Heart right ventricle (tissue), 16 donors: ENCODE data around the gene TH. TPM values are rescaled to one million over a fixed set of nuclear protein-coding genes. Genes with fewer than 3 reads are reported as not detected.

Source experiments
- ATAC-seq, 8 donors: fragments of 200-7000 bp; cut with Tn5 transposase; one replicate each; pipeline ENCODE4 v1.9.1; 2020; ENCODE audit warnings: mild to moderate bottlenecking in 8 of 8, moderate library complexity in 8 of 8, moderate number of reproducible peaks in 1 of 8
- DNase-seq, 2 donors: peaks; one replicate each; pipeline ENCODE4 v3.0.0-alpha.2; 2020
- H3K27ac ChIP-seq, 10 donors: fragments of 200-600 bp; sonication (generic) in 2 of 10; one replicate each; pipeline versions ENCODE4 v1.5.0 to v1.8.0; 2020 to 2022; ENCODE audit warnings: mild to moderate bottlenecking in 3 of 10
- H3K27me3 ChIP-seq, 7 donors: fragments of 200-600 bp; one replicate each; pipeline ENCODE4 v1.8.0; 2021 to 2022; ENCODE audit warnings: mild to moderate bottlenecking in 2 of 7
- H3K36me3 ChIP-seq, 9 donors: fragments of 200-600 bp; sonication (generic) in 1 of 9; one replicate each; pipeline versions ENCODE4 v1.5.0 to v1.8.0; 2020 to 2022; ENCODE audit warnings: mild to moderate bottlenecking in 2 of 9
- H3K4me1 ChIP-seq, 9 donors: fragments of 200-600 bp; sonication (generic) in 1 of 9; one replicate each; pipeline versions ENCODE4 v1.5.0 to v1.8.0; 2020 to 2022; ENCODE audit warnings: mild to moderate bottlenecking in 4 of 9
- H3K4me3 ChIP-seq, 10 donors: fragments of 200-600 bp; sonication (generic) in 2 of 10; one replicate each; pipeline versions ENCODE4 v1.5.0 to v1.8.0; 2020 to 2022; ENCODE audit warnings: mild to moderate bottlenecking in 7 of 10, moderate library complexity in 2 of 10
- H3K9me3 ChIP-seq, 11 donors: fragments of 200-600 bp in 10 of 11; sonication (generic) in 2 of 11; one replicate each; pipeline versions ENCODE4 v1.5.0 to v1.8.0; 2013 to 2022; ENCODE audit warnings: mild to moderate bottlenecking in 2 of 11, control low read depth in 1 of 11, moderate library complexity in 1 of 11
- CTCF ChIP-seq, 9 donors: fragments of 200-600 bp; sonication (generic) in 2 of 9; IDR thresholded peaks; one replicate each; pipeline versions ENCODE4 v1.5.0 to v1.8.0; 2021 to 2022; ENCODE audit warnings: antibody characterized with exemption in 9 of 9, mild to moderate bottlenecking in 5 of 9, moderate library complexity in 1 of 9
- WGBS, 2 donors: extraction: QIAGEN DNeasy Blood & Tissue Kit; methylation state at CpG; one replicate each; pipeline ENCODE4 v1.1.7; 2013; ENCODE audit warnings: inconsistent platforms in 1 of 2; 5-methylcytosine and 5-hydroxymethylcytosine counted together
- intact Hi-C, 10 donors: fragments of 100-400 bp; cut with DNase I; formaldehyde crosslinking; loops; one replicate each; pipeline versions ENCODE4 v1.11.1 to v1.14.2; 2022
- polyA plus RNA-seq, 2 donors: library from polyadenylated mRNA; stranded (reverse); fragments of 200-250 nt; gene quantifications; one replicate each; pipeline ENCODE4 v1.2.3, GENCODE V29; 2013
- total RNA-seq, 10 donors: library from RNA; stranded (reverse); fragmentation: NEBNext Ultra II Directional in 3 of 10; extraction: Animal tissue kit (Norgen Biotek cat#: 25700) in 3 of 10; gene quantifications; one replicate each; pipeline versions ENCODE4 v1.2.1 to v1.2.4, GENCODE V29; 2021 to 2023
- donor health status: Arrhythmogenic right ventricular cardiomyopathy.
- donor health status: ischemic (EF 13 %, LVEDD 7.1; RV severe dilation, severe dysfunction).
- donor health status: healthy with polysubstance abuse.
- donor health status: DM: no; HTN: yes; CAD: no.
- donor health status: DM: no; HTN: no; CAD: no.
- donor health status: ischemic (EF 25% LVEDD 6.9; RV normal size, moderate dysfunction).
- donor health status: ischemic (EF 25% LVEDD 5.7; RV mildly dilated, moderate dysfunction).
- donor health status: healthy.
- donor health status: DM: yes; HTN: yes; CAD: no.
- donor health status: Ischemic cardiomyopathy.
- donor health status: ischemic (EF 35%, LVEDD 5.7; RV mildly dilated, moderate dysfunction).
- donor health status: nonischemic (EF 11% LVEDD 7.7; RV severe dilation, severe dysfunction).
- donor health status: DM: yes; HTN: yes; CAD: no.
- donor health status: PGD.
- donor health status: ischemic (EF 29% LVEDD 5.4; RV normal size, mild dysfunction).
- donor health status: nonischemic (EF 23%, LVEDD 6.1; RV moderate dilation, normal function).

TH gene
- total and polyA plus RNA-seq, 12 donors: 0.14 to 0.15 TPM; not detected in 10

- intact Hi-C loops: no loop called here
- Histone ChIP-seq H3K27me3 (peaks cover 0 to 23% (median 6%) of the 10 kb centered on the region in 7 donors), H3K4me1 (peaks cover 0 to 4% (median 0%) of the 10 kb centered on the region in 9 donors), H3K27ac (no peak overlapping the region), H3K36me3 (no peaks in the 10 kb centered on the region), H3K4me3 (no peak overlapping the region), H3K9me3 (no peaks in the 10 kb centered on the region)
- TF ChIP-seq CTCF (IDR thresholded peaks at IDR 0.05): no peak
- DNase-seq (peak; percentile 2 to 6), ATAC-seq (no peak)
- WGBS, 2 donors: 83 to 89% methylated on average over 16 of the region's 16 CpGs
Measured at GRCh38 chr11:2210366-2211112, 38.9 kb upstream of the TH start.

GRCh38 chr11:2209900-2210321, 38.3 kb upstream of the TH start:
- Histone ChIP-seq H3K4me1 (peaks cover 0 to 4% (median 0%) of the 10 kb centered on the region in 9 donors), H3K4me3 (no peak overlapping the region), H3K27me3 (peaks cover 0 to 19% (median 3%) of the 10 kb centered on the region in 7 donors), H3K27ac (no peak overlapping the region), H3K9me3 (no peaks in the 10 kb centered on the region), H3K36me3 (no peaks in the 10 kb centered on the region)
- ATAC-seq (no peak), DNase-seq (peak in 1 of 2 donors; percentile 2)
- WGBS, 2 donors: 79 to 86% methylated on average over 12 of the region's 12 CpGs
- TF ChIP-seq CTCF (IDR thresholded peaks at IDR 0.05): no peak
- intact Hi-C loops: loop anchor here in 3 of 10 donors (10.0 kb wide), 2 partner anchors 315 to 685 kb away; no protein-coding TSS in a partner anchor

GRCh38 chr11:2209370-2209801, 37.8 kb upstream of the TH start:
- ATAC-seq: peak in 1 of 8 donors; percentile 5
- intact Hi-C loops: loop anchor here in 3 of 10 donors (10.0 kb wide), 2 partner anchors 315 to 685 kb away; no protein-coding TSS in a partner anchor
- Histone ChIP-seq H3K36me3 (no peaks in the 10 kb centered on the region), H3K4me3 (no peak overlapping the region), H3K27ac (no peak overlapping the region), H3K27me3 (peaks cover 0 to 15% (median 3%) of the 10 kb centered on the region in 7 donors), H3K9me3 (no peaks in the 10 kb centered on the region), H3K4me1 (peaks cover 0 to 4% (median 0%) of the 10 kb centered on the region in 9 donors)
- DNase-seq: peak in 1 of 2 donors; percentile 2
- TF ChIP-seq CTCF (IDR thresholded peaks at IDR 0.05): no peak
- WGBS, 2 donors: 85 to 88% methylated on average over 11 of the region's 11 CpGs

GRCh38 chr11:2208691-2209369, 37.2 kb upstream of the TH start:
- intact Hi-C loops: loop anchor here in 3 of 10 donors (10.0 kb wide), 2 partner anchors 316 to 686 kb away; no protein-coding TSS in a partner anchor
- Histone ChIP-seq H3K36me3 (no peaks in the 10 kb centered on the region), H3K4me3 (no peak overlapping the region), H3K27me3 (peaks cover 0 to 15% (median 3%) of the 10 kb centered on the region in 7 donors), H3K4me1 (peaks cover 0 to 4% (median 0%) of the 10 kb centered on the region in 9 donors), H3K27ac (no peak overlapping the region), H3K9me3 (no peaks in the 10 kb centered on the region)
- WGBS, 2 donors: 81 to 84% methylated on average over 24 of the region's 24 CpGs
- no peak for TF ChIP-seq CTCF (IDR thresholded peaks at IDR 0.05)
- DNase-seq (peak in 1 of 2 donors; percentile 2), ATAC-seq (peak in 3 of 8 donors; percentile 18 to 33 (median 19))
